OCI-LY1 (cell line): Measurements from ENCODE around the gene ABLIM2.

Experiments
- EZH2 ChIP-seq: fragments of 200-600 bp; sonication (generic), shearing (Covaris generic); IDR thresholded peaks from 2 replicates; pipeline ENCODE4 v1.8.0; 2017; ENCODE audit warnings: borderline replicate concordance, mixed run types, mild to moderate bottlenecking, antibody characterized with exemption, low read length, moderate library complexity, mixed read lengths
- TF ChIP-seq, protein P1 (sequence below): fragments of 200-600 bp; sonication (generic), shearing (Covaris generic); IDR thresholded peaks from 2 replicates; pipeline ENCODE4 v1.5.1; 2017; ENCODE audit warnings: mild to moderate bottlenecking, antibody characterized with exemption, low read length, moderate library complexity, mixed read lengths

DNA sequence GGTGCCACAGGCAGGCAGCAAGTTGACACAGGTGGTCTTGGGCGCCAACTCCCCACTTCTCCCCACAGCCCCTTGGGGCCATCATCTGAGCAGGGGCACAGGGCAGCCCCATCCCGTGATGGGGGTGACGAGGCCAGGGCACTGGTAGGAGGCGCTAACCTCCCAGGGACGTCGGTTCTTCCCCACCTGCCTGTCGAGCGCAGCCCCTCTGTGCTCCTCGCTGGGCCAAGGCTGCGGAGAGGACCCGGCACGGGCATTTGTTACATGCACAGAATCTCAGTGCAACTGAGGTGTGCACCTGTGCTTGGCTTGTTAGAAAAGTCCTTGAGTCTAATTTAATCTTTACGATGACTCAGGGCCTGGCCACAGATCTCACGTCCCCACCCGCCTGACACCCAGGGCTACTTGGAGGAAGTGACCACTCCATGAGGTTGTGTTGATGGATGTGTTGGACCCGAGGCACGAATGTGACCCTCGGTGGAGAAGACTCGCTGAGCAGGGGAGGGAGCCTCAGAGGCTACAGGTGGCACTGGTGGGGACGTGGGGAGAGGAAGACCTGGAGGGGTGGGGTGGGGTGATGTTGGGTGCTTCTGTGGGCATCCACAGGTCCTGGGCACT is 37.3 kb upstream of the ABLIM2 start:
- TF ChIP-seq, protein P1, sequence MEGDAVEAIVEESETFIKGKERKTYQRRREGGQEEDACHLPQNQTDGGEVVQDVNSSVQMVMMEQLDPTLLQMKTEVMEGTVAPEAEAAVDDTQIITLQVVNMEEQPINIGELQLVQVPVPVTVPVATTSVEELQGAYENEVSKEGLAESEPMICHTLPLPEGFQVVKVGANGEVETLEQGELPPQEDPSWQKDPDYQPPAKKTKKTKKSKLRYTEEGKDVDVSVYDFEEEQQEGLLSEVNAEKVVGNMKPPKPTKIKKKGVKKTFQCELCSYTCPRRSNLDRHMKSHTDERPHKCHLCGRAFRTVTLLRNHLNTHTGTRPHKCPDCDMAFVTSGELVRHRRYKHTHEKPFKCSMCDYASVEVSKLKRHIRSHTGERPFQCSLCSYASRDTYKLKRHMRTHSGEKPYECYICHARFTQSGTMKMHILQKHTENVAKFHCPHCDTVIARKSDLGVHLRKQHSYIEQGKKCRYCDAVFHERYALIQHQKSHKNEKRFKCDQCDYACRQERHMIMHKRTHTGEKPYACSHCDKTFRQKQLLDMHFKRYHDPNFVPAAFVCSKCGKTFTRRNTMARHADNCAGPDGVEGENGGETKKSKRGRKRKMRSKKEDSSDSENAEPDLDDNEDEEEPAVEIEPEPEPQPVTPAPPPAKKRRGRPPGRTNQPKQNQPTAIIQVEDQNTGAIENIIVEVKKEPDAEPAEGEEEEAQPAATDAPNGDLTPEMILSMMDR = no peak
- no peak for TF ChIP-seq EZH2
